NCI-H146 (cell line): ENCODE data around the gene ETV6.
A peak's percentile ranks its signal among the peaks of the same experiment; 100 is the strongest.

Experiments used
- DNase-seq: peaks from one replicate; lab custom pipeline; 2025; lab: John Stamatoyannopoulos, UW

The ETV6 gene

DNA sequence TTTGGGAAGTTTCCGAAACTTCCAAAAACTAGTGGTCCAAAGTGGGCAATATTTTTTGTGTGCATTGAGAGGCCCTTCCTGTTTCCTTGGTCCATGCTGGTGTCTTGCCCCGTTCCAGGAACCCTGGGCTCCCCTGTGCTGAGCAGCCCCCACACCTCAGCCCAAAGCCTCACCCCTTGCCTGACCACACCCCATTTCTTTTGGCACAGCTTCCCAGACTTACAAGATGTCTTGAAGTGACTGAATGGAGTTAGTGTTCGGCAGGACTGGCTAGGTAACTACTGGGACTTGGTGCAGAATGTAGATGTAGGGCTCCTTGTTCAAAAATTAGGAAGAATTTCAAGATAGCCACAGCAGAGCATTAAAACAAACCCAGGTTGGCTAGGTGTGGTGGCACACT lies 68.6 kb downstream of the ETV6 start:
- no peak for DNase-seq

GRCh38 chr12:11718768-11719253 lies 69.3 kb downstream of the ETV6 start:
- peak; percentile 24 for DNase-seq

GRCh38 chr12:11719678-11720099 lies 70.2 kb downstream of the ETV6 start:
- no peak for DNase-seq

GRCh38 chr12:11722071-11722470 lies 72.6 kb downstream of the ETV6 start:
- no peak for DNase-seq

- DNase-seq, result no peak
Measured at GRCh38 chr12:11722578-11723138, 73.2 kb downstream of the ETV6 start.

DNA sequence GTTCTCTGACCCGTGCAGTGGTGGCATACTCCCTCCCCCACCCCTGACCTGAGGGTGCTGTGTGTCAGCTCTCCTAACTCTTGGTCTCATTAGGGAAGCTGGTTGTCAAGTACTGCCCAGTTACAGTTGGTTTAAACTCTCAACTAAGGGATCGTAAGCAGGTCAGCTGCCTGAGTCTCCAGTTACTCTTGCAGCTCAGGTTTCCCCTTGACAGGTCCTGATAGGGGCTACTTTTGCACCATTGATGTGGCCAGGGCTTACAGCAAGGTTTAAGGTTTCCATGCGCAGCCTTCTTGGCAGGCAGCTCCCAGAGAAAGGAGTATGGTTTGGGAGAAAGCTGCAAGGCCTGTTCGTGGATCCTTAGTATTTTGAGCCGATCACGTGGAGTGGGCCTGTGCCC lies 74.5 kb downstream of the ETV6 start:
- no peak for DNase-seq

DNA sequence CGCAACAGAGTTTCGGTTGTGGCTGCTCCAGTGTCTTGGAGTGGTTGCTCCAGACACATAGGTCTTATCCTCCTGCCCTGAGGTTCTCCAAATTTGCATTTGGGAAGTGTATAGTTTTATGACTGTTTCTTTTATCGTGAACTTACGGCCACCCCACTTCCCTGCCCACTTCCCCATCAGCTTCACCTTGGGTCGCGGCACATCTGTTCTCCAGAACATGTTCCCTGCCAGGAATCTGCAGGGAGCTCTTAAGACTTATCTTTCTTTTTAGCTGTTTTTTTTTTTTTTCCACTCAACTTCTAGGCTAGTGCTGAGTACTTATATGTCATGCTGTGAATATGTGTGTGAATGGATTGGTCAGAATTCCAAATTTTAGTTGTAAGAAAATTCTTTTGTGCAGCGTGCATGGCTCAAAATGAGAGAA lies 75.4 kb downstream of the ETV6 start:
- no peak for DNase-seq

DNA sequence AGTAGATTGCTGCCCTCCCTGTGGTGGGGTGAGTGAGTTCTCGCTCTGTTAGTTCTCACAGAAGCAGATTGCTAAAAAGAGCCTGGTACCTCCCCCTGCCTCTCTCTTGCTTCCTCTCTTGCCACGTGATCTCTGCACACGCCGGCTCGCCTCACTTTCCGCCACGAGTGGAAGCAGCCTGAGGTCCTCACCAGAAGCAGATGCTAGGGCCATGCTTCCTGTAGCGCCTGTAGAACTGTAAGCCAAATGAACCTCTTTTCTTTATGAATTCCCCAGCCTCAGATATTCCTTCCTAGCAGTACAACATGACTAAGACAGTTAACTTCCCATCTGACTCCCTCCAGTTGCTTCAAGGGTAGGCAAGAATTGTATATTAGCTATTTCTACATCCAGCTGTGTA lies 76.2 kb downstream of the ETV6 start:
- DNase-seq, result no peak

GRCh38 chr12:11726659-11727058 lies 77.2 kb downstream of the ETV6 start:
- no peak for DNase-seq

- DNase-seq, result no peak
Measured at GRCh38 chr12:11727133-11727664, 77.7 kb downstream of the ETV6 start.

DNA sequence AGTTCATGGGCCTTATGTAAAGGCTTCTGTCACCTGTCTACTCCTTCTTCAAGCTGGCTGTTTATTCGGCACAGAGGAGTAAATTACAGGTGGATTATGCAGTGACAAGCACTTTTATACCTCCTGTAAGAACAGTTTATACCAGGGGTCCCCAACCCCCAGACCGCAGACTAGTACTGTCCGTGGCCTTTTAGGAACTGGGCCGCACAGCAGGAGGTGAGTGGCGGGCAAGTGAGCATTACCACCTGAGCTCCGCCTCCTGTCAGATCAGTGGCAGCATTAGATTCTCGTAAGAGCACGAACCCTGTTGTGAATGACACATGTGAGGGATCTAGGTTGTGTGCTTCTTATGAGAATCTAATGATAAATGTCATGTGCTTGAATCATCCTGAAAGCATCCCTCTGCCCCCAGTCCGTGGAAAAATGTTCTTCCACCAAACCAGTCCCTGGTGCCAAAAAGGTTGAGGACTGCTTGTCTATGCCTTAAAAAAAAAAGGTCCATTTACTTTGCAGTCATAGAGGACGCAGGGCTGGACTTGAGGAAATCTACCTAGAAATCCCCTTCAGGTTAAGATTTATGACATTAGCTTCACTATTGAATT lies 78.8 kb downstream of the ETV6 start:
- DNase-seq, result peak; percentile 19

DNA sequence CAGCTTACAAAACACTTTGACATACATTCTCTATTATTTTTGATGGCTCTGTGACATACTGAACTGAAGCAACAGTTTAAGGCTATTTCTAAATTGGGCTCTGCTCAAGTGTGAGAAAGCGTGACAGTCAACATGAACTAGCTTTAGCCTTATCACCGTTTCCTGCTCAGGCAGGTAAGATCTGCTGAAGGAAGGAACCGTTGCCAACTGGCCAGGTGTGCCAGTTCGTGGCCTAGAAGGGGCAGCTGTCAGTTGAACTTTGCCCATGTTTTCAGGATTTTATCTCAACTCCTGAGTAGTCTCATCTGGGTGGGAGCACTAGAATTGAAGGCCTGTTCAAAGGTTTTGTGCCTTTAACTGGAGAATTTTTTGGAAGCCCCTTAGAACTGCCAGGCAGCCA lies 79.5 kb downstream of the ETV6 start:
- DNase-seq, result peak; percentile 40

- no peak for DNase-seq
Measured at GRCh38 chr12:11729439-11730150, 80.1 kb downstream of the ETV6 start.

DNA sequence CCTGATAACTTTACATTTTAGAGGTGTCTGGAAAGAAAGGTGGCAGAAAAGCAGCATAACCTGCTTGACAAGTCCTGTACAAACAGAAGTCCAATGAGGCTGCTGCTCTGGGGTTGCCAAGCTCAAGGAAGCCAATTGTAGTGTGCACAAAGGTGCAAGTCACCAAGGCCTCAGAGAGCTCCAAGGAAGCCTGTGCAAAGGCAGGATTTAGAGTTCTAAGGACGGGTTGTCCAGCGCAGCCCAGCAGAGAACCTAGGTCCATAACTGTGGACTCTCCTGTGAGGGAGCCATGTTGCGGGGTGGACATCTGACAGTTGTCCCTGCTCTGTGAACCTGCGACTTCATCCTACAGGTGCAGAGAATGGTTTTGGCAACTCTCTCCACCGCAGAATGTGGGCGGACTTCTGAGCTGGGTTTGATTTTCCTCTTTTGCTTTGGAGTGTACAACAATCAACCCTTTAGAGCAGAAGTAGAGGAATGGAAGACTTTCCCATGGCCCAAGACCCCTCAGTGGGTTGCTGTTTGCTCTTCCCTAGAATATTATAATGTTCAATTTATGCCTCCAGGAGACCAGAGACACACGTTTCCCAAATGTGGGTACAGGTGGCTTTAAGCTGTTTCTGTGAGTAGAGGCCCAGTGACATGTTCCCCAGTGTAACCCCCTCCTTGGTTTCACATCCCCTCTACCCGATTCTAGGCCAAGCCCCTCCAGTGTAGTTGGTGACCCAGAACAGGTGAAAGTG lies 81.0 kb downstream of the ETV6 start:
- DNase-seq, result peak; percentile 53

- DNase-seq, result no peak
Measured at GRCh38 chr12:11731042-11731357, 81.5 kb downstream of the ETV6 start.

GRCh38 chr12:11731455-11731854 lies 82.0 kb downstream of the ETV6 start:
- DNase-seq, result no peak

DNA sequence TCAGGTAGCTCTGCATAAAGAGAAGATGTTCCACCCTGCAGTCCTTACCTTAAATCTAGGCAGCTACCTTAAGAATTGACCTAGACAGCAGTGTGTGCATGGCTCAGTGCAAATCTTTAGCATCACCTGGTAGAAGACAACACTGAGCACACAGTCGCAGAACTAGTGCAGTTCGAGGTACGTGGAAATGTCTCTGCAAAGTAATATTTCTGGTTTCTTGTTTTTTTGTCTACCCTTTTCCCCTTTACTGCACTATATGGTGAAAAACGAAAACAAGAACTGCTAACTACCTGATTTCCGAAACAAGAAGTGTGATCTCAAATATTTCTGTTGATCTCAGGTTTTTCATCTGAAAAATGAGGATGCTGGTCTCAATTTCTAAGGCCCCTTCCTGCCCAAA lies 82.5 kb downstream of the ETV6 start:
- no peak for DNase-seq

DNA sequence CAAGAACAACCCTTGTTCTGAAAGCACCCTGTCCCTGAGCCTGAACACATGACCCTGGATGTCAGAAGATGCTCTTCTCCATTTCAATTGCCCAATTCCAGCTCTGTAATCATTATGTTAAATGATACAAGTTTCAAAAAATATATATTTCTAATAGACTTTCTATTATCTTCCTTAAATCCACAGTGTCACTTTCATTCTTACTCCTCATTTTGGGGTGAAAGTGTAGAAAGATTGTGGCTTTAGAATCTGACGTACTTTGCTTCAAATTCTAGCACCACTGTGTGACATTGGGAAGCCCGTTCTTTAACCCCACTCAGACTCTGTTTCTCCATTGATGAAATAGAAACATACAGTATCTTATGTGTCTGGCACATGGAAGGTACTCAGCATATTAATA lies 83.2 kb downstream of the ETV6 start:
- DNase-seq, result no peak

- DNase-seq, result no peak
Measured at GRCh38 chr12:11734580-11735180, 85.2 kb downstream of the ETV6 start.

DNA sequence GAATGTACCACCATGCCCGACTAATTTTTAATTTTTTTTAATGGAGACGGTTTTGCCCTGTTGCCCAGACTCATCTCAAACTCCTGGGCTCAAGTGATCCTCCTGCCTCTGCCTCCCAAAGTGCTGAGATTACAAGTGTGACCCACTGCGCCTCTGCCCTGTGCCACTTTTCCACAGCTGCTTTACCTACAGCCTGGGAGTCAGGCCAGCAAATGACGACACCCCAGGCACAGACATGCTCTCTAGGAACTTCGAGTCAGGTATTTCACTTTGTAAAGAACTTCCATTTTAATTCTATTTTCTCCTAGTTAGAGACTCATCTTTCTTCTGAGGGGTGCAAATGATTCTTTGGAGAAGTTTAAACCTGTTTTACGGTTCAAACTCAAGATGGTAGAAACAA lies 89.0 kb downstream of the ETV6 start:
- DNase-seq, result no peak

- no peak for DNase-seq
Measured at GRCh38 chr12:11739980-11740577, 90.6 kb downstream of the ETV6 start.
